HEK293 (cell line): ENCODE results near the gene CYB5R4.

Experiments used
- KLF1 ChIP-seq: fragments of 450-650 bp; formaldehyde crosslinking; IDR thresholded peaks from 2 replicates; pipeline ENCODE4 v1.5.1; 2016; ENCODE audit warnings: missing biosample characterization, missing genetic modification characterization
- ZBTB7A ChIP-seq: fragments of 450-650 bp; formaldehyde crosslinking; IDR thresholded peaks from 2 replicates; pipeline ENCODE4 v1.5.1; 2016; ENCODE audit warnings: low read depth, missing biosample characterization, missing genetic modification characterization
- ZFHX2 ChIP-seq: fragments of 450-650 bp; formaldehyde crosslinking; conservative IDR thresholded peaks from 2 replicates; pipeline ENCODE4 v1.5.1; 2016; ENCODE audit warnings: missing biosample characterization, missing genetic modification characterization
- ZFP37 ChIP-seq: fragments of 450-650 bp; formaldehyde crosslinking; IDR thresholded peaks from 2 replicates; pipeline ENCODE4 v1.5.1; 2016; ENCODE audit warnings: missing biosample characterization, missing genetic modification characterization
- ZNF585B ChIP-seq: fragments of 450-650 bp; formaldehyde crosslinking; IDR thresholded peaks from 2 replicates; pipeline ENCODE4 v1.5.1; 2016; ENCODE audit warnings: missing biosample characterization, missing genetic modification characterization
- ZNF701 ChIP-seq: fragments of 450-650 bp; formaldehyde crosslinking; IDR thresholded peaks from 2 replicates; pipeline ENCODE4 v1.5.1; 2016; ENCODE audit warnings: missing biosample characterization, missing genetic modification characterization
- ZNF837 ChIP-seq: fragments of 450-650 bp; formaldehyde crosslinking; IDR thresholded peaks from 2 replicates; pipeline ENCODE4 v1.5.1; 2016; ENCODE audit warnings: missing biosample characterization, missing genetic modification characterization
- ZNF843 ChIP-seq: fragments of 450-650 bp; formaldehyde crosslinking; IDR thresholded peaks from 2 replicates; pipeline ENCODE4 v1.5.1; 2016; ENCODE audit warnings: missing biosample characterization, missing genetic modification characterization
- TF ChIP-seq, protein P1 (sequence below): fragments of 450-650 bp; formaldehyde crosslinking; IDR thresholded peaks from 2 replicates; pipeline ENCODE4 v1.5.1; 2016; ENCODE audit warnings: missing biosample characterization, missing genetic modification characterization
- TF ChIP-seq, protein P2 (sequence below): IDR thresholded peaks from 2 replicates; pipeline ENCODE4 v1.6.1; 2011; ENCODE audit warnings: mild to moderate bottlenecking, low read depth, low read length, borderline replicate concordance
- TF ChIP-seq, protein P3 (sequence below): fragments of 450-650 bp; formaldehyde crosslinking; IDR thresholded peaks from 2 replicates; pipeline ENCODE4 v1.5.1; 2016; ENCODE audit warnings: missing biosample characterization, missing genetic modification characterization
- TF ChIP-seq, protein P4 (sequence below): fragments of 450-650 bp; formaldehyde crosslinking; IDR thresholded peaks from 2 replicates; pipeline ENCODE4 v1.5.1; 2017; ENCODE audit warnings: missing biosample characterization, missing genetic modification characterization
- TF ChIP-seq, protein P5 (sequence below): fragments of 450-650 bp; formaldehyde crosslinking; IDR thresholded peaks from 2 replicates; pipeline ENCODE4 v1.5.1; 2016; ENCODE audit warnings: missing biosample characterization, missing genetic modification characterization

DNA sequence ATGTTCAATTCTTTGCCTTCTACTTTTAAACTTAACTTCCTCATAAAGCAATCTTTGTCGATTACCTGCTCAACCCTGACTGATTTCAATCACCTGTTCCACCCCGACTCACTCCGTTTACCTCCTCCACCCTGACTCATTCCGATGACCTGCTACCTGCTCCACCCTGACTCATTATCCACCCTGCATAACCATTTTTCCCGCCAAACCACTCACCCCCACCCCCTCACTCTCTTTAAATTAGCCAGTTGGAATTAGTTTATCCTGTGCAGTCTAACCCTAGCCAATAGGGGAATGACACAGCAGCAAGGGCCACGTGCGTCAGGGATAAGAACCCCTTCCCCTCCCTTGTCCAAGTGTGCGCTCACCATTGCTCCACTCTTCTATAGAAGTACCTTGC, 117.4 kb downstream of the CYB5R4 start:
- TF ChIP-seq ZNF701 (no peak), ZFP37 (tag by site-specific recombination) (no peak), ZNF585B (tag by site-specific recombination) (no peak), ZBTB7A (tag by site-specific recombination) (no peak), ZFHX2 (tag by site-specific recombination) (no peak), KLF1 (tag by site-specific recombination) (no peak), ZNF837 (no peak), ZNF843 (no peak)
- TF ChIP-seq, protein P1, sequence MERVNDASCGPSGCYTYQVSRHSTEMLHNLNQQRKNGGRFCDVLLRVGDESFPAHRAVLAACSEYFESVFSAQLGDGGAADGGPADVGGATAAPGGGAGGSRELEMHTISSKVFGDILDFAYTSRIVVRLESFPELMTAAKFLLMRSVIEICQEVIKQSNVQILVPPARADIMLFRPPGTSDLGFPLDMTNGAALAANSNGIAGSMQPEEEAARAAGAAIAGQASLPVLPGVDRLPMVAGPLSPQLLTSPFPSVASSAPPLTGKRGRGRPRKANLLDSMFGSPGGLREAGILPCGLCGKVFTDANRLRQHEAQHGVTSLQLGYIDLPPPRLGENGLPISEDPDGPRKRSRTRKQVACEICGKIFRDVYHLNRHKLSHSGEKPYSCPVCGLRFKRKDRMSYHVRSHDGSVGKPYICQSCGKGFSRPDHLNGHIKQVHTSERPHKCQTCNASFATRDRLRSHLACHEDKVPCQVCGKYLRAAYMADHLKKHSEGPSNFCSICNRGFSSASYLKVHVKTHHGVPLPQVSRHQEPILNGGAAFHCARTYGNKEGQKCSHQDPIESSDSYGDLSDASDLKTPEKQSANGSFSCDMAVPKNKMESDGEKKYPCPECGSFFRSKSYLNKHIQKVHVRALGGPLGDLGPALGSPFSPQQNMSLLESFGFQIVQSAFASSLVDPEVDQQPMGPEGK = no peak
- TF ChIP-seq, protein P2, sequence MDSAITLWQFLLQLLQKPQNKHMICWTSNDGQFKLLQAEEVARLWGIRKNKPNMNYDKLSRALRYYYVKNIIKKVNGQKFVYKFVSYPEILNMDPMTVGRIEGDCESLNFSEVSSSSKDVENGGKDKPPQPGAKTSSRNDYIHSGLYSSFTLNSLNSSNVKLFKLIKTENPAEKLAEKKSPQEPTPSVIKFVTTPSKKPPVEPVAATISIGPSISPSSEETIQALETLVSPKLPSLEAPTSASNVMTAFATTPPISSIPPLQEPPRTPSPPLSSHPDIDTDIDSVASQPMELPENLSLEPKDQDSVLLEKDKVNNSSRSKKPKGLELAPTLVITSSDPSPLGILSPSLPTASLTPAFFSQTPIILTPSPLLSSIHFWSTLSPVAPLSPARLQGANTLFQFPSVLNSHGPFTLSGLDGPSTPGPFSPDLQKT = no peak
- TF ChIP-seq, protein P3, sequence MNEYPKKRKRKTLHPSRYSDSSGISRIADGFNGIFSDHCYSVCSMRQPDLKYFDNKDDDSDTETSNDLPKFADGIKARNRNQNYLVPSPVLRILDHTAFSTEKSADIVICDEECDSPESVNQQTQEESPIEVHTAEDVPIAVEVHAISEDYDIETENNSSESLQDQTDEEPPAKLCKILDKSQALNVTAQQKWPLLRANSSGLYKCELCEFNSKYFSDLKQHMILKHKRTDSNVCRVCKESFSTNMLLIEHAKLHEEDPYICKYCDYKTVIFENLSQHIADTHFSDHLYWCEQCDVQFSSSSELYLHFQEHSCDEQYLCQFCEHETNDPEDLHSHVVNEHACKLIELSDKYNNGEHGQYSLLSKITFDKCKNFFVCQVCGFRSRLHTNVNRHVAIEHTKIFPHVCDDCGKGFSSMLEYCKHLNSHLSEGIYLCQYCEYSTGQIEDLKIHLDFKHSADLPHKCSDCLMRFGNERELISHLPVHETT (tag by site-specific recombination) = no peak
- TF ChIP-seq, protein P4, sequence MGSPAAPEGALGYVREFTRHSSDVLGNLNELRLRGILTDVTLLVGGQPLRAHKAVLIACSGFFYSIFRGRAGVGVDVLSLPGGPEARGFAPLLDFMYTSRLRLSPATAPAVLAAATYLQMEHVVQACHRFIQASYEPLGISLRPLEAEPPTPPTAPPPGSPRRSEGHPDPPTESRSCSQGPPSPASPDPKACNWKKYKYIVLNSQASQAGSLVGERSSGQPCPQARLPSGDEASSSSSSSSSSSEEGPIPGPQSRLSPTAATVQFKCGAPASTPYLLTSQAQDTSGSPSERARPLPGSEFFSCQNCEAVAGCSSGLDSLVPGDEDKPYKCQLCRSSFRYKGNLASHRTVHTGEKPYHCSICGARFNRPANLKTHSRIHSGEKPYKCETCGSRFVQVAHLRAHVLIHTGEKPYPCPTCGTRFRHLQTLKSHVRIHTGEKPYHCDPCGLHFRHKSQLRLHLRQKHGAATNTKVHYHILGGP (tag by site-specific recombination) = no peak
- TF ChIP-seq, protein P5, sequence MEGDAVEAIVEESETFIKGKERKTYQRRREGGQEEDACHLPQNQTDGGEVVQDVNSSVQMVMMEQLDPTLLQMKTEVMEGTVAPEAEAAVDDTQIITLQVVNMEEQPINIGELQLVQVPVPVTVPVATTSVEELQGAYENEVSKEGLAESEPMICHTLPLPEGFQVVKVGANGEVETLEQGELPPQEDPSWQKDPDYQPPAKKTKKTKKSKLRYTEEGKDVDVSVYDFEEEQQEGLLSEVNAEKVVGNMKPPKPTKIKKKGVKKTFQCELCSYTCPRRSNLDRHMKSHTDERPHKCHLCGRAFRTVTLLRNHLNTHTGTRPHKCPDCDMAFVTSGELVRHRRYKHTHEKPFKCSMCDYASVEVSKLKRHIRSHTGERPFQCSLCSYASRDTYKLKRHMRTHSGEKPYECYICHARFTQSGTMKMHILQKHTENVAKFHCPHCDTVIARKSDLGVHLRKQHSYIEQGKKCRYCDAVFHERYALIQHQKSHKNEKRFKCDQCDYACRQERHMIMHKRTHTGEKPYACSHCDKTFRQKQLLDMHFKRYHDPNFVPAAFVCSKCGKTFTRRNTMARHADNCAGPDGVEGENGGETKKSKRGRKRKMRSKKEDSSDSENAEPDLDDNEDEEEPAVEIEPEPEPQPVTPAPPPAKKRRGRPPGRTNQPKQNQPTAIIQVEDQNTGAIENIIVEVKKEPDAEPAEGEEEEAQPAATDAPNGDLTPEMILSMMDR (tag by site-specific recombination) = no peak
